Heart right ventricle (tissue), 16 donors: ENCODE measurements around the gene PAQR6. TPM values are rescaled to one million over a fixed set of nuclear protein-coding genes. Genes with fewer than 3 reads are reported as not detected.

ENCODE experiments used
- ATAC-seq, 8 donors: fragments of 200-7000 bp; cut with Tn5 transposase; one replicate each; pipeline ENCODE4 v1.9.1; 2020; ENCODE audit warnings: mild to moderate bottlenecking in 8 of 8, moderate library complexity in 8 of 8, moderate number of reproducible peaks in 1 of 8
- DNase-seq, 2 donors: peaks; one replicate each; pipeline ENCODE4 v3.0.0-alpha.2; 2020
- H3K27ac ChIP-seq, 10 donors: fragments of 200-600 bp; sonication (generic) in 2 of 10; one replicate each; pipeline versions ENCODE4 v1.5.0 to v1.8.0; 2020 to 2022; ENCODE audit warnings: mild to moderate bottlenecking in 3 of 10
- H3K27me3 ChIP-seq, 7 donors: fragments of 200-600 bp; one replicate each; pipeline ENCODE4 v1.8.0; 2021 to 2022; ENCODE audit warnings: mild to moderate bottlenecking in 2 of 7
- H3K36me3 ChIP-seq, 9 donors: fragments of 200-600 bp; sonication (generic) in 1 of 9; one replicate each; pipeline versions ENCODE4 v1.5.0 to v1.8.0; 2020 to 2022; ENCODE audit warnings: mild to moderate bottlenecking in 2 of 9
- H3K4me1 ChIP-seq, 9 donors: fragments of 200-600 bp; sonication (generic) in 1 of 9; one replicate each; pipeline versions ENCODE4 v1.5.0 to v1.8.0; 2020 to 2022; ENCODE audit warnings: mild to moderate bottlenecking in 4 of 9
- H3K4me3 ChIP-seq, 10 donors: fragments of 200-600 bp; sonication (generic) in 2 of 10; one replicate each; pipeline versions ENCODE4 v1.5.0 to v1.8.0; 2020 to 2022; ENCODE audit warnings: mild to moderate bottlenecking in 7 of 10, moderate library complexity in 2 of 10
- H3K9me3 ChIP-seq, 11 donors: fragments of 200-600 bp in 10 of 11; sonication (generic) in 2 of 11; one replicate each; pipeline versions ENCODE4 v1.5.0 to v1.8.0; 2013 to 2022; ENCODE audit warnings: mild to moderate bottlenecking in 2 of 11, control low read depth in 1 of 11, moderate library complexity in 1 of 11
- CTCF ChIP-seq, 9 donors: fragments of 200-600 bp; sonication (generic) in 2 of 9; IDR thresholded peaks; one replicate each; pipeline versions ENCODE4 v1.5.0 to v1.8.0; 2021 to 2022; ENCODE audit warnings: antibody characterized with exemption in 9 of 9, mild to moderate bottlenecking in 5 of 9, moderate library complexity in 1 of 9
- WGBS, 2 donors: extraction: QIAGEN DNeasy Blood & Tissue Kit; methylation state at CpG; one replicate each; pipeline ENCODE4 v1.1.7; 2013; ENCODE audit warnings: inconsistent platforms in 1 of 2; 5-methylcytosine and 5-hydroxymethylcytosine counted together
- intact Hi-C, 10 donors: fragments of 100-400 bp; cut with DNase I; formaldehyde crosslinking; loops; one replicate each; pipeline versions ENCODE4 v1.11.1 to v1.14.2; 2022
- polyA plus RNA-seq, 2 donors: library from polyadenylated mRNA; stranded (reverse); fragments of 200-250 nt; gene quantifications; one replicate each; pipeline ENCODE4 v1.2.3, GENCODE V29; 2013
- total RNA-seq, 10 donors: library from RNA; stranded (reverse); fragmentation: NEBNext Ultra II Directional in 3 of 10; extraction: Animal tissue kit (Norgen Biotek cat#: 25700) in 3 of 10; gene quantifications; one replicate each; pipeline versions ENCODE4 v1.2.1 to v1.2.4, GENCODE V29; 2021 to 2023
- donor health status: Arrhythmogenic right ventricular cardiomyopathy.
- donor health status: ischemic (EF 13 %, LVEDD 7.1; RV severe dilation, severe dysfunction).
- donor health status: healthy with polysubstance abuse.
- donor health status: DM: no; HTN: yes; CAD: no.
- donor health status: DM: no; HTN: no; CAD: no.
- donor health status: ischemic (EF 25% LVEDD 6.9; RV normal size, moderate dysfunction).
- donor health status: ischemic (EF 25% LVEDD 5.7; RV mildly dilated, moderate dysfunction).
- donor health status: healthy.
- donor health status: DM: yes; HTN: yes; CAD: no.
- donor health status: Ischemic cardiomyopathy.
- donor health status: ischemic (EF 35%, LVEDD 5.7; RV mildly dilated, moderate dysfunction).
- donor health status: nonischemic (EF 11% LVEDD 7.7; RV severe dilation, severe dysfunction).
- donor health status: DM: yes; HTN: yes; CAD: no.
- donor health status: PGD.
- donor health status: ischemic (EF 29% LVEDD 5.4; RV normal size, mild dysfunction).
- donor health status: nonischemic (EF 23%, LVEDD 6.1; RV moderate dilation, normal function).

PAQR6 gene
- total and polyA plus RNA-seq, 12 donors, result 0.39 to 1.5 (median 0.77) TPM

- H3K36me3 ChIP-seq, result peaks cover 0 to 72% (median 22%) of the 10 kb centered on the region in 9 donors
These were observed 36.6 kb downstream of the PAQR6 start for GRCh38 chr1:156211243-156211642.

GRCh38 chr1:156204686-156205085, 43.2 kb downstream of the PAQR6 start:
- Histone ChIP-seq H3K4me3 (no peak overlapping the region), H3K4me1 (peaks cover 0 to 39% (median 29%) of the 10 kb centered on the region in 9 donors), H3K36me3 (peaks cover 0 to 90% (median 32%) of the 10 kb centered on the region in 9 donors), H3K27me3 (no peaks in the 10 kb centered on the region), H3K9me3 (no peaks in the 10 kb centered on the region), H3K27ac (peak overlapping the region in 3 of 10 donors; percentile 2 to 67 (median 33))
- no peak for TF ChIP-seq CTCF (IDR thresholded peaks at IDR 0.05)
- no peak for ATAC-seq
- intact Hi-C loops, result loop anchor here in 1 of 10 donors (5.0 kb wide), 1 partner anchor 52 kb away; the partner anchor contains the start of gene SEMA4A
- no peak for DNase-seq
- 94 to 99% methylated on average over 3 of the region's 3 CpGs for WGBS, 2 donors

More at GRCh38 chr1:156211243-156211642, 36.6 kb downstream of the PAQR6 start:
- H3K4me3 ChIP-seq, result no peak overlapping the region
- DNase-seq (no peak), ATAC-seq (no peak)
- H3K4me1 ChIP-seq, result peaks cover 3 to 33% (median 18%) of the 10 kb centered on the region in 9 donors
- no peak for TF ChIP-seq CTCF (IDR thresholded peaks at IDR 0.05)
- intact Hi-C loops, result loop anchor here in 2 of 10 donors (5.0 kb wide), 2 partner anchors 49 to 69 kb away; no protein-coding TSS in a partner anchor
- no peak overlapping the region for H3K27ac ChIP-seq
- H3K27me3 ChIP-seq, result no peaks in the 10 kb centered on the region
- H3K9me3 ChIP-seq, result no peaks in the 10 kb centered on the region
- WGBS, 2 donors, result 94 to 97% methylated on average over 3 of the region's 3 CpGs

- intact Hi-C loops, result no loop called here
- DNase-seq, result no peak
- peaks cover 0 to 39% (median 29%) of the 10 kb centered on the region in 9 donors for H3K4me1 ChIP-seq
- H3K4me3 ChIP-seq, result no peak overlapping the region
- peaks cover 0 to 86% (median 28%) of the 10 kb centered on the region in 9 donors for H3K36me3 ChIP-seq
- peak in 7 of 8 donors; percentile 50 to 76 (median 68) for ATAC-seq
- TF ChIP-seq CTCF (IDR thresholded peaks at IDR 0.05), result no peak
- H3K27ac ChIP-seq, result peak overlapping the region in 7 of 10 donors; percentile 11 to 75 (median 38)
- no peaks in the 10 kb centered on the region for H3K9me3 ChIP-seq
- H3K27me3 ChIP-seq, result no peaks in the 10 kb centered on the region
These were observed 44.5 kb downstream of the PAQR6 start for GRCh38 chr1:156203331-156203730.

- no peak overlapping the region for H3K27ac ChIP-seq
- H3K4me1 ChIP-seq, result peaks cover 0 to 70% (median 56%) of the 10 kb centered on the region in 9 donors
- H3K9me3 ChIP-seq, result no peaks in the 10 kb centered on the region
- no peak overlapping the region for H3K4me3 ChIP-seq
- H3K36me3 ChIP-seq, result peaks cover 0 to 76% (median 14%) of the 10 kb centered on the region in 9 donors
- intact Hi-C loops, result no loop called here
- DNase-seq (no peak), ATAC-seq (no peak)
- WGBS, 2 donors, result 91 to 97% methylated on average over 8 of the region's 8 CpGs
- TF ChIP-seq CTCF (IDR thresholded peaks at IDR 0.05), result no peak
- no peaks in the 10 kb centered on the region for H3K27me3 ChIP-seq
These were observed 47.8 kb downstream of the PAQR6 start for GRCh38 chr1:156200044-156200443.
